ENCODE data around the gene REEP2.

Gene REEP2

DNA sequence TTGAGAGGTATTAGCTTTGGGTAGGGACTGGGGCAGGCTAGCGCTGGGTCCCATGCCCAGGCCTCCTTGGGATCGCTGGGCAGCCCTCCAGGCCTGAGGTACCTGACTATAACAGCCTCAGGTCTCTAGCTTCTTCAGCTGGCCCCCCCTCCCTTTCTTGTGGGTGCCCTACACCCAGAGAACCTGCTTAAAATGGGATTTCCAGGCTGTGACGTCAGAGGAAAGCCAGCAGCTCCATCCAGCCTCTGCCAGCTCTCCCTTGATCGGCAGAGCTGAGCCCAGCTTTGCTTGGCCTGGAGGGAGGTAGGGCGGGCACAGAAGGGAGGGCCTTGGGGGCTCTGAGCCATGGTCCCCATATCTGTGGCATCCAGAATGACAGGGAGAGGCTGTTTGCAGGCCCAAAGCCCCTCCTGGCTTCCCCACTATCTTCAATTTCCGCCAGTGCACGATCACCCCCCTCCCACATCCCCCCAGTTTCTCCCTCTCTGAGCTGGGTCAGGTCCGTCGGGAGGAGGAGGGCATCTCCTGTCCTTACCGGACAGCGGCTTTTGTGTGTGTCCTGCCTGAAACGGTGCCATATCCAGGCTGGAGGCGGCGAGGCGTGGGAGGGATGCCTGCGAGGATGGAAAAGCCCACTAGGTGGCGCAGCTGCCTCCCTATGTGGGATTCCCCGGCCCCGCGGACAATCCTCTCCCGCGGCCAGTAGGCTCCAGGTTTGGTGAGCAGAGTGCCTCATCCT is 10.8 kb downstream of the REEP2 start:
- DNase-seq (ENCODE audit: low read depth) = peak; percentile 80
- no peak overlapping the region for H3K4me3 ChIP-seq (ENCODE audit: low read depth, low read length)
- TF ChIP-seq CTCF (IDR thresholded peaks at IDR 0.05; ENCODE audit: insufficient read depth, low read depth, low read length, missing control alignments) = peak; percentile 92

DNA sequence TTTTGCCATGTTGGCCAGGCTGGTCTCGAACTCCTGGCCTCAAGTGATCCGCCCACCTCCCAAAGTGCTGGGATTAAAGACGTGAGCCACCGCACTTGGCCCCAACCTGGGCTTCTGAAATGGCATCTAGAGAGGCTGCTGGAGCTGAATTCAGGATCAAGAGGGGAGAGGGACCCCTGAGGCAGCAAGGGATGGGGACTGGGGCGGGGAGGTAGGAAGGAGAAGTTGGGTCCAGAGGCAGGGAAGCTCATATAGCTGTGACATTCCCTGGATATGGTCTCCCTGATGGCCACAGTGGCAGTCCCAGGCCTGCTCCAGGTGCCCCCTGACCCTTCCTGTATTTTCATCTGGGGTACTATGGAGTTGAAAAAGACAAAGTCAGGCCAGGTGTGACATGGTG is 12.1 kb downstream of the REEP2 start:
- no peak overlapping the region for H3K4me3 ChIP-seq (ENCODE audit: low read depth, low read length)
- TF ChIP-seq CTCF (IDR thresholded peaks at IDR 0.05; ENCODE audit: insufficient read depth, low read depth, low read length, missing control alignments) = no peak
- no peak for DNase-seq (ENCODE audit: low read depth)

GRCh38 chr5:138452720-138453119 is 13.9 kb downstream of the REEP2 start:
- no peak overlapping the region for H3K4me3 ChIP-seq (ENCODE audit: low read depth, low read length)
- TF ChIP-seq CTCF (IDR thresholded peaks at IDR 0.05; ENCODE audit: insufficient read depth, low read depth, low read length, missing control alignments) = no peak
- DNase-seq (ENCODE audit: low read depth) = no peak

GRCh38 chr5:138453590-138453989 is 14.7 kb downstream of the REEP2 start:
- no peak overlapping the region for H3K4me3 ChIP-seq (ENCODE audit: low read depth, low read length)
- DNase-seq (ENCODE audit: low read depth) = no peak
- no peak for TF ChIP-seq CTCF (IDR thresholded peaks at IDR 0.05; ENCODE audit: insufficient read depth, low read depth, low read length, missing control alignments)

GRCh38 chr5:138454121-138454520 is 15.3 kb downstream of the REEP2 start:
- no peak overlapping the region for H3K4me3 ChIP-seq (ENCODE audit: low read depth, low read length)
- DNase-seq (ENCODE audit: low read depth) = no peak
- TF ChIP-seq CTCF (IDR thresholded peaks at IDR 0.05; ENCODE audit: insufficient read depth, low read depth, low read length, missing control alignments) = no peak

GRCh38 chr5:138455232-138455930 is 16.5 kb downstream of the REEP2 start:
- H3K4me3 ChIP-seq (ENCODE audit: low read depth, low read length) = no peak overlapping the region
- no peak for TF ChIP-seq CTCF (IDR thresholded peaks at IDR 0.05; ENCODE audit: insufficient read depth, low read depth, low read length, missing control alignments)
- DNase-seq (ENCODE audit: low read depth) = no peak

Measured in GM12865 (cell line).